ENCODE data around the gene CTSZ. TPM values are rescaled to one million over a fixed set of nuclear protein-coding genes. Genes with fewer than 3 reads are reported as not detected.
"Not testable (repeated sequence)": the region's sequence is repeated elsewhere in the genome, so short reads cannot be mapped to it uniquely, and the experiment has no call there.

The CTSZ gene
- total RNA-seq, 5 donors from 2014 or later (not counting 1 experiment from before 2014, with no cell fraction given): 16.8 to 37.1 (median 26.1) TPM

DNA sequence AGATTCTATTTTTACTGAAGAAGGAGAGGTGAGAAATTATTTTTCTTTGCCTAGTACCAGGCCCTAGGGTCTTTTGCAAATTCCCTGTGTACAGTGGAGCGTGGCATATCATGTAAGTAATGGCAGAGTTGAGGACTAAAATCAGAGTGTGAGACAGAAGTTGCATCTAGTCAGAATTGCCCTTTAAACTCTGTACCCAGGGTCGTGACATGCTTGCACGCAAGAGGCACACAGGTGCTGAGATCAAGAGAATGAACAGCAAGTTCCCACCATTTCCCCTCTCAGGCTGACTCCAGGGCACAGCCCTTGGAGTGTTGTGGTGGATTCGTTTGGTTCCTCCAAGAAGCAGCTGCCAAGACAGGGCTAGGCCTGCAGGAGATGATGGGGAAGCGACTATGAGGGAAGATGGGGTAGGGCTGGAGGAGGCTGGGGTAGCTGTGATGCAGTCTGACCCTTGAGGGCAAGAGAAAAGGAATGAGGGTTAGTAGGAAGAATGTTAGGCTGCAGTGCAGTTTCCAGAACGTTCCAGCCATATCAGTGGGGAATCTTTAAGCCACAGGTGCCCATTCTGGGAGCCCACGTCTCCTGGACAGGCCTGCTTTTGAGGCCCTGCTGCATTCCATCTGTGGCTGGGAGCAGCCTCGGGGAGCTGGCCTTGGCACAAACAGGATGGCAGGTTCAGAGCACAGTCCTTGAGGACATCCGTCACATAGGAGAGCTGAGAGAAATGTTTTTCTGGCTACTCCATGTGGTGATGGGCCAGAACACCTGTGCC is 19.1 kb downstream of the CTSZ start:
- Mint-ChIP-seq H3K9me3 (no peaks in the 10 kb centered on the region), H3K36me3 (peaks cover 58% of the 10 kb centered on the region), H3K27me3 (no peaks in the 10 kb centered on the region), H3K4me1 (peaks cover 24 to 32% (median 31%) of the 10 kb centered on the region in 3 donors), H3K4me3 (no peak overlapping the region), H3K27ac (no peak overlapping the region)
- Histone ChIP-seq H3K4me3 (ENCODE audit: control insufficient read depth in 1 of 2, extremely low read depth in 1 of 2, low read length in 1 of 2) (no peak overlapping the region), H3K4me1 (ENCODE audit: control insufficient read depth in 1 of 2, extremely low read depth in 1 of 2, insufficient read depth in 2 of 2, low read length in 2 of 2) (peaks cover 3 to 21% of the 10 kb centered on the region in 2 experiments), H3K27me3 (replicated peaks in 1 of 2; ENCODE audit: control insufficient read depth in 2 of 2, extremely low read depth in 1 of 2, insufficient read depth in 2 of 2, low read length in 1 of 2) (no peaks in the 10 kb centered on the region), H3K9me3 (no peaks in the 10 kb centered on the region), H3K27ac (ENCODE audit: low read length) (no peak overlapping the region), H3K36me3 (ENCODE audit: control insufficient read depth in 2 of 2, extremely low read depth in 1 of 2, insufficient read depth in 1 of 2, low read length in 1 of 2) (peaks cover 8 to 77% of the 10 kb centered on the region in 2 donors)
- DNase-seq: no peak
- ChIA-PET POLR2A (no interaction called here), CTCF (no interaction called here)
- 92% methylated on average over 6 of the region's 9 CpGs for WGBS (ENCODE audit: insufficient coverage)
- ATAC-seq (replicated peaks in 1 of 4): no peak

GRCh38 chr20:58986968-58987517 is 20.0 kb downstream of the CTSZ start:
- ChIA-PET CTCF (no interaction called here), POLR2A (no interaction called here)
- no peak overlapping the region for H3K27ac ChIP-seq (ENCODE audit: low read length)
- Mint-ChIP-seq H3K4me1 (peaks cover 33 to 42% (median 41%) of the 10 kb centered on the region in 3 donors), H3K4me3 (no peak overlapping the region), H3K27ac (peak overlapping the region; percentile 9 to 53), H3K9me3 (no peaks in the 10 kb centered on the region), H3K27me3 (no peaks in the 10 kb centered on the region), H3K36me3 (peaks cover 51% of the 10 kb centered on the region)
- no peak for ATAC-seq (replicated peaks in 1 of 4)
- no peak overlapping the region for H3K4me3 ChIP-seq (ENCODE audit: control insufficient read depth in 1 of 2, extremely low read depth in 1 of 2, low read length in 1 of 2)
- H3K27me3 ChIP-seq (replicated peaks in 1 of 2; ENCODE audit: control insufficient read depth in 2 of 2, extremely low read depth in 1 of 2, insufficient read depth in 2 of 2, low read length in 1 of 2): no peaks in the 10 kb centered on the region
- peaks cover 10 to 30% of the 10 kb centered on the region in 2 experiments for H3K4me1 ChIP-seq (ENCODE audit: control insufficient read depth in 1 of 2, extremely low read depth in 1 of 2, insufficient read depth in 2 of 2, low read length in 2 of 2)
- no peaks in the 10 kb centered on the region for H3K9me3 ChIP-seq
- DNase-seq: no peak
- 90% methylated on average over 7 of the region's 8 CpGs for WGBS (ENCODE audit: insufficient coverage)
- peaks cover 8 to 68% of the 10 kb centered on the region in 2 donors for H3K36me3 ChIP-seq (ENCODE audit: control insufficient read depth in 2 of 2, extremely low read depth in 1 of 2, insufficient read depth in 1 of 2, low read length in 1 of 2)

GRCh38 chr20:58986286-58986967 is 20.6 kb downstream of the CTSZ start:
- peaks cover 38 to 44% (median 44%) of the 10 kb centered on the region in 3 donors for H3K4me1 Mint-ChIP-seq
- Histone ChIP-seq H3K4me1 (ENCODE audit: control insufficient read depth in 1 of 2, extremely low read depth in 1 of 2, insufficient read depth in 2 of 2, low read length in 2 of 2) (peaks cover 10 to 35% of the 10 kb centered on the region in 2 experiments), H3K36me3 (ENCODE audit: control insufficient read depth in 2 of 2, extremely low read depth in 1 of 2, insufficient read depth in 1 of 2, low read length in 1 of 2) (peaks cover 5 to 61% of the 10 kb centered on the region in 2 donors), H3K27me3 (replicated peaks in 1 of 2; ENCODE audit: control insufficient read depth in 2 of 2, extremely low read depth in 1 of 2, insufficient read depth in 2 of 2, low read length in 1 of 2) (no peaks in the 10 kb centered on the region), H3K9me3 (no peaks in the 10 kb centered on the region), H3K27ac (ENCODE audit: low read length) (no peak overlapping the region), H3K4me3 (ENCODE audit: control insufficient read depth in 1 of 2, extremely low read depth in 1 of 2, low read length in 1 of 2) (no peak overlapping the region)
- CTCF ChIA-PET: no interaction called here
- peak overlapping the region in 1 of 2 donors; percentile 53 for H3K27ac Mint-ChIP-seq
- no peak for DNase-seq
- H3K27me3 Mint-ChIP-seq: no peaks in the 10 kb centered on the region
- H3K4me3 Mint-ChIP-seq: no peak overlapping the region
- peaks cover 47% of the 10 kb centered on the region for H3K36me3 Mint-ChIP-seq
- POLR2A ChIA-PET: no interaction called here
- no peaks in the 10 kb centered on the region for H3K9me3 Mint-ChIP-seq
- ATAC-seq (replicated peaks in 1 of 4): no peak
- 100% methylated on average over 2 of the region's 9 CpGs for WGBS (ENCODE audit: insufficient coverage)

GRCh38 chr20:58985656-58986055 is 21.4 kb downstream of the CTSZ start:
- peaks cover 10 to 37% of the 10 kb centered on the region in 2 experiments for H3K4me1 ChIP-seq (ENCODE audit: control insufficient read depth in 1 of 2, extremely low read depth in 1 of 2, insufficient read depth in 2 of 2, low read length in 2 of 2)
- no peaks in the 10 kb centered on the region for H3K27me3 ChIP-seq (replicated peaks in 1 of 2; ENCODE audit: control insufficient read depth in 2 of 2, extremely low read depth in 1 of 2, insufficient read depth in 2 of 2, low read length in 1 of 2)
- H3K27ac ChIP-seq (ENCODE audit: low read length): no peak overlapping the region
- ATAC-seq (replicated peaks in 1 of 4) (no peak), DNase-seq (no peak)
- ChIA-PET POLR2A (no interaction called here), CTCF (no interaction called here)
- peaks cover 39% of the 10 kb centered on the region for H3K36me3 Mint-ChIP-seq
- H3K9me3 Mint-ChIP-seq: no peaks in the 10 kb centered on the region
- no CpG with 5 or more reads among the region's 5 CpGs for whole genome bisulfite sequencing (ENCODE audit: insufficient coverage)
- no peak overlapping the region for H3K4me3 ChIP-seq (ENCODE audit: control insufficient read depth in 1 of 2, extremely low read depth in 1 of 2, low read length in 1 of 2)
- no peak overlapping the region for H3K4me3 Mint-ChIP-seq
- no peaks in the 10 kb centered on the region for H3K27me3 Mint-ChIP-seq
- peak overlapping the region in 1 of 2 donors; percentile 4 for H3K27ac Mint-ChIP-seq
- peaks cover 0 to 54% of the 10 kb centered on the region in 2 donors for H3K36me3 ChIP-seq (ENCODE audit: control insufficient read depth in 2 of 2, extremely low read depth in 1 of 2, insufficient read depth in 1 of 2, low read length in 1 of 2)
- H3K9me3 ChIP-seq: no peaks in the 10 kb centered on the region
- peaks cover 38 to 45% (median 44%) of the 10 kb centered on the region in 3 donors for H3K4me1 Mint-ChIP-seq

DNA sequence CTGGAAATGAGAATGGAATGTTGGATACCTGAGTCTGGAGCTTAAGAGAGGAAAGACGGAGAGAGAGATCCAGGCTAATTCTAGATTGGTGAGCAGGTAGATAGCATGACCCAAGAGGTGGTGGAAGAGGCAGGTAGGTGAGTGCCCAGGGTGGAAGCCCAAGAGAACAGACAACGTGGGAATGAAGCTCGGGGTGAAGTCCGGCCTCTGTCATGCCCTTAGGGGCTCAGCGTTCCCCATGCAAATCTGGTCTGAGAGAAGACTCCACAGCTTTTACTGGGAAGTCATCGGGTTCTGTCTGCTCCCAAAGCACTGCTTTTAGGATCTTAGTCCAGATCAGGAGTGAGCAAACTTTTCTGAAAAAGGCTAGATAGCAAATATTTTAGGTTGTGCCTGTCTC is 22.4 kb downstream of the CTSZ start:
- H3K36me3 ChIP-seq (ENCODE audit: control insufficient read depth in 2 of 2, extremely low read depth in 1 of 2, insufficient read depth in 1 of 2, low read length in 1 of 2): peaks cover 0 to 46% of the 10 kb centered on the region in 2 donors
- ATAC-seq (replicated peaks in 1 of 4) (no peak), DNase-seq (no peak)
- Mint-ChIP-seq H3K36me3 (peaks cover 34% of the 10 kb centered on the region), H3K4me3 (no peak overlapping the region), H3K9me3 (no peaks in the 10 kb centered on the region), H3K27ac (peak overlapping the region; percentile 5 to 75), H3K27me3 (no peaks in the 10 kb centered on the region), H3K4me1 (peaks cover 38 to 47% (median 45%) of the 10 kb centered on the region in 3 donors)
- H3K4me1 ChIP-seq (ENCODE audit: control insufficient read depth in 1 of 2, extremely low read depth in 1 of 2, insufficient read depth in 2 of 2, low read length in 2 of 2): peaks cover 10 to 42% of the 10 kb centered on the region in 2 experiments
- H3K9me3 ChIP-seq: no peaks in the 10 kb centered on the region
- no peak overlapping the region for H3K27ac ChIP-seq (ENCODE audit: low read length)
- 95% methylated on average over 5 of the region's 6 CpGs for WGBS (ENCODE audit: insufficient coverage)
- ChIA-PET POLR2A (no interaction called here), CTCF (interaction anchor here in 1 of 2 donors (0.6 kb wide), 1 partner anchor 9 kb away, joined by 3 read pairs; no protein-coding TSS in a partner anchor)
- no peak overlapping the region for H3K4me3 ChIP-seq (ENCODE audit: control insufficient read depth in 1 of 2, extremely low read depth in 1 of 2, low read length in 1 of 2)
- no peaks in the 10 kb centered on the region for H3K27me3 ChIP-seq (replicated peaks in 1 of 2; ENCODE audit: control insufficient read depth in 2 of 2, extremely low read depth in 1 of 2, insufficient read depth in 2 of 2, low read length in 1 of 2)

DNA sequence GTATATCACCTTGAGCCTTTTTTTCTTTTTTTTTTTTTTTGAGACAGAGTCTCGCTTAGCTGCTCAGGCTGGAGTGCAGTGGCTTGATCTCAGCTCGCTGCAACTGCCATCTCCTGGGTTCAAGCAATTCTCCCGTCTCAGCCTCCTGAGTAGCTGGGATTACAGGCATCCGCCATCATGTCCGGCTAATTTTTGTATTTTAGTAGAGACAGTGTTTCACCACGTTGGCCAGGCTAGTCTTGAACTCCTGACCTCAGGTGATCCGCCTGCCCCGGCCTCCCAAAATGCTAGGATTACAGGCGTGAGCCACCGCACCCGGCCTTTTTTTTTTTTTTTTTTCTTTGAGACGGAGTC is 24.0 kb downstream of the CTSZ start:
- H3K4me3 Mint-ChIP-seq: peak overlapping the region in 2 of 3 donors; percentile 21 to 52
- H3K27me3 ChIP-seq (replicated peaks in 1 of 2; ENCODE audit: control insufficient read depth in 2 of 2, extremely low read depth in 1 of 2, insufficient read depth in 2 of 2, low read length in 1 of 2); H3K4me3 ChIP-seq (ENCODE audit: control insufficient read depth in 1 of 2, extremely low read depth in 1 of 2, low read length in 1 of 2); H3K27ac ChIP-seq (ENCODE audit: low read length); ATAC-seq (replicated peaks in 1 of 4); H3K9me3 ChIP-seq; H3K27me3 Mint-ChIP-seq; H3K9me3 Mint-ChIP-seq; DNase-seq: not testable (repeated sequence)
- POLR2A ChIA-PET: interaction anchor here (0.6 kb wide), 3 partner anchors 94 to 600 kb away, joined by 3 to 5 read pairs (median 4); no protein-coding TSS in a partner anchor
- peaks cover 0 to 30% of the 10 kb centered on the region in 2 donors for H3K36me3 ChIP-seq (ENCODE audit: control insufficient read depth in 2 of 2, extremely low read depth in 1 of 2, insufficient read depth in 1 of 2, low read length in 1 of 2)
- H3K36me3 Mint-ChIP-seq: peaks cover 22% of the 10 kb centered on the region
- H3K27ac Mint-ChIP-seq: peak overlapping the region in 1 of 2 donors; percentile 65
- 87% methylated on average over 9 of the region's 12 CpGs for WGBS (ENCODE audit: insufficient coverage)
- CTCF ChIA-PET: interaction anchor here in 1 of 2 donors (0.6 kb wide), 1 partner anchor 500 kb away, joined by 3 read pairs; no protein-coding TSS in a partner anchor
- H3K4me1 ChIP-seq (ENCODE audit: control insufficient read depth in 1 of 2, extremely low read depth in 1 of 2, insufficient read depth in 2 of 2, low read length in 2 of 2): peaks cover 10 to 42% of the 10 kb centered on the region in 2 experiments
- peaks cover 38 to 47% (median 45%) of the 10 kb centered on the region in 3 donors for H3K4me1 Mint-ChIP-seq

Data from T-cell (primary cell).